ENCODE results near the gene SKAP1.

SKAP1 gene

DNA sequence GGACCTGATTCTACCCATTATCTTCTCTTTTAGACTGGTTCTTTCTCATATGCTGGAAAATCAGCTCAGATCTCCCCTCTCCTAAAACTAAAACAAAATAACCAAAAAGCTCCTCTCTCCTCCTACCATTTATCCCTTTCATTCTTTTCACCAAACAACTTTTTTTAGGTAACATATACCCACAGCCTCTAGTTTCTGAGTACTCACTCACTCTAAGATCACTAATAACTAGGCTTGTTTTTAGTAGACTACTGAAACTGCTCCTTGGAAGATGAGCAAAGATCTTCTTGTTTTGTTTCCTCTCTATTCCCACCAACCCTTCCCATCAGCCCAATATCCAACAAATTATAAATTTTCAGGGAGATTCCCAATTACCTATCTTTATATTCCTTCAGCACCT, 129.0 kb downstream of the SKAP1 start:
- TF ChIP-seq, protein P1, sequence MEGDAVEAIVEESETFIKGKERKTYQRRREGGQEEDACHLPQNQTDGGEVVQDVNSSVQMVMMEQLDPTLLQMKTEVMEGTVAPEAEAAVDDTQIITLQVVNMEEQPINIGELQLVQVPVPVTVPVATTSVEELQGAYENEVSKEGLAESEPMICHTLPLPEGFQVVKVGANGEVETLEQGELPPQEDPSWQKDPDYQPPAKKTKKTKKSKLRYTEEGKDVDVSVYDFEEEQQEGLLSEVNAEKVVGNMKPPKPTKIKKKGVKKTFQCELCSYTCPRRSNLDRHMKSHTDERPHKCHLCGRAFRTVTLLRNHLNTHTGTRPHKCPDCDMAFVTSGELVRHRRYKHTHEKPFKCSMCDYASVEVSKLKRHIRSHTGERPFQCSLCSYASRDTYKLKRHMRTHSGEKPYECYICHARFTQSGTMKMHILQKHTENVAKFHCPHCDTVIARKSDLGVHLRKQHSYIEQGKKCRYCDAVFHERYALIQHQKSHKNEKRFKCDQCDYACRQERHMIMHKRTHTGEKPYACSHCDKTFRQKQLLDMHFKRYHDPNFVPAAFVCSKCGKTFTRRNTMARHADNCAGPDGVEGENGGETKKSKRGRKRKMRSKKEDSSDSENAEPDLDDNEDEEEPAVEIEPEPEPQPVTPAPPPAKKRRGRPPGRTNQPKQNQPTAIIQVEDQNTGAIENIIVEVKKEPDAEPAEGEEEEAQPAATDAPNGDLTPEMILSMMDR (conservative IDR thresholded peaks at IDR 0.05), result no peak

DNA sequence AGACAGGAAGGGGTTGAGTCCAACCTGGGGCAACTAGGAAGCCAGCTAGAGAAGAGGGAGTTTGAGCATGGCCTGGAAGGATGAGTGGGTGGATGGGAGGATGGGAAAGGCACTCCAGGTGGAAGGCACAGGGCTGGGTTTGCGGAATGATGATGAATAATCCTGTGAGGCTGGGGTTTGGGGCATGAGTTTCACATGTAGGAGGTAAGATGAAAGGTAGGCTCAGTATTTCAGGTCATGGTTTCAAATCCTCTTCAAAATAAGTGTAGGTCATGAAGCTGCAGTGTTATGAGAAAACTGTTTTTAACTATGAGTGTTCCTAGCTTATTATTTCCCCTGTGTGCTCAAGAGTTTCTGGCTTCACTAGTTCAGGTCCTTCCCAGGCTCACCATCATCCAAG, 130.3 kb downstream of the SKAP1 start:
- H3K27ac ChIP-seq, result no peak overlapping the region
- TF ChIP-seq, protein P1 (conservative IDR thresholded peaks at IDR 0.05), result no peak

More for the DNA sequence above, 129.0 kb downstream of the SKAP1 start:
- no peak overlapping the region for H3K27ac ChIP-seq

DNA sequence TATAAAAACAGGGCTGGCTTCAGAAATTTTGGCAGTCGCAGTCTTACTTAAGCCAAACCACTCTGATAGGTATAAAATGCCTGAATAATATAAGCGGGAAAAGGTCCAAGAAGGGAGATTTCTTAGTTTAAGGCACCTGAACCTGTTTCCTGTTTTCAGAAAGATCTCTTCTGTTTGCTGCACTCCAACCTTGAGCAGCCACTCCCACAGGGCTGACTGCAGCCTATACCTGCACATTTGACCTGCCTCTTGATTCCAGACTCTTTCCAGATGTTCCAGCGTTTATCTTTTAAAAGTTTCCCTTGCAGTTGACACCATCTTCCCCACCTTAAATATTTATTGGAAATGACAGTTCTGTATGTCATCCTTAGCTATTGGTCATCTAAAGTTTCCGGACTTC, 132.2 kb downstream of the SKAP1 start:
- TF ChIP-seq, protein P1 (conservative IDR thresholded peaks at IDR 0.05), result no peak
- no peak overlapping the region for H3K27ac ChIP-seq

DNA sequence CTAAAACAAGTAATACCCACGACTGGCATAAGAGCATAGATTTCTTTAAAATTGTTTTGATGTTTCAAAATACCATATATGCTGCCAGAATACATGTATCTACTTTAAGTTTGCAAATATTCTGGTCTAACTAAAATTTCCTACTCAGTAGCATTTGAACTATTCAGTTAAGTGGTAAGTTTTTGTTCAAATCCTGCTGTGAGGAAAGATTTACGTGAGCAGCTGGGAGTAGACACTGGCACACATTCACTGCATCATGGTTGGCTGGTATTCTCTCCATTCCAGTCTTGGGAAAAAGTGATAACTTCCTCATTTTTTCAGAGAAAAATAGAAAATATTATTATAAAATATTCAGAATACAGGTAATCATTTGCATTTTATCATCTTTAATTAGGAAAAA, 133.6 kb downstream of the SKAP1 start:
- TF ChIP-seq, protein P1 (conservative IDR thresholded peaks at IDR 0.05), result no peak
- no peak overlapping the region for H3K27ac ChIP-seq

DNA sequence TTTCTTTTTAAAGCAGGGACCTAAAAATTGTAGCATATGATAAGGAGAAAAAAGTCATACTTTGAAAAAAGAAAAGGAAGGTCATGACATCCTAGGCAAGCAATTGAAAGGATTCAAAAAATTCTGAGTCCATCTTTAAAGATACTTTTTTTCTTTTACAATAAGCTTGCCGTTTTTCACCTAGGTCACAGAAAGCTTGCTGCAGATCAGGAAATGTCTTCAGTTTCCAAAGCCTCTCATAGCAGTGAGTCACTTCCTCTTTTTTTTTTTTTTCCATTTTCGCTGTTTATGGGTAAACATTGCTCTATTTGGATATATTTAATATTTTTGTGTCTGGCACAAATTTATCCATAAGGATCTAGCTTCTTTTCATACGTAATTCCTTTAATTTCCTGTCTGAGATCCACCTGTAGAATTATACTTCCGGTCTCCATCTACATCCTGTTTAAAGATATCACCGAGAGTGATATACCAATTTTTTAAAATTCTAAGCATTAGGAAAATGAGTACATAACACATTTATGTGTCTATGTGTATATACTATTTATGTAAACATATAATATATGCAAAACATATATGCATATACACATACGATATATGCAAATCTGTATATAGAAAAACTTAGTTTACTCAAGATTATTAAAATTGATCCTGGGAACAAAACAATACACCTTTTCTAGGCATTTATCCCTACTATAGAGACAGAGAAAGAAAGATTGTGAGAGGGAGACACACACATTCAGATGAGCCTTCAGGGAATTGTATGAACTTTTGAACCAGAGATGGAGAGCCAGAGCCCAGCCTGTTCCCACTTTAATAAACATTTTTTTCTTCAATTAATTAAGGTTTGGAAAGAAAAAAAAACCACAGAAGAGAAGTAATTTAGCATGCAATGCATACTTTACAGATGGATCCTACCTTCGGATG, 134.4 kb downstream of the SKAP1 start:
- no peak overlapping the region for H3K27ac ChIP-seq
- TF ChIP-seq, protein P1 (conservative IDR thresholded peaks at IDR 0.05), result no peak

DNA sequence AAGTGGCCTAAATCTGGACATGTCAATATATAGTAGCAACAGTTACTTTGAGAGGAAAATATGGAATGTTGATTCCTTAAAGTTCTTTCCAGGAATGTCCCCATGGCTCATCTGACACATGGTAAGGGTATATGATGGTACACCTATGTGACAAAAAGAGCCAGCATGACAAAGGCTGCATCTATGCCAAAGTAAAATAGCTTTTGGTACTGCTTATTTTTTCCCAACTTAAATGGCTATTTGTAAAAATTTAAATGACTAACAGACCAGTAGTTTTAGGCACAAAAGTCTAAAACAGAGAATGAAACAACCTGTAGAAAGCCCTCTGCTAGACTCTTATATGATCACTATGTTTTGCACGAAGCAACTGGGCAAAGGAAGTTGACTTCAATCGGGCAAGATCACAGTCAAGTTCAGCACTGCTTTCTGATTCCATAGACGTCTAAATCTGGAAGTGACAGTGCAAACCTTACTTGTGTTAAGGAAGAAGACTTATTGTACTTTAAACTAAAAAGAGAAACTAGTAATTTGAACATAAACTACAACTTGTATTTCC, 135.1 kb downstream of the SKAP1 start:
- TF ChIP-seq, protein P1 (conservative IDR thresholded peaks at IDR 0.05), result no peak

DNA sequence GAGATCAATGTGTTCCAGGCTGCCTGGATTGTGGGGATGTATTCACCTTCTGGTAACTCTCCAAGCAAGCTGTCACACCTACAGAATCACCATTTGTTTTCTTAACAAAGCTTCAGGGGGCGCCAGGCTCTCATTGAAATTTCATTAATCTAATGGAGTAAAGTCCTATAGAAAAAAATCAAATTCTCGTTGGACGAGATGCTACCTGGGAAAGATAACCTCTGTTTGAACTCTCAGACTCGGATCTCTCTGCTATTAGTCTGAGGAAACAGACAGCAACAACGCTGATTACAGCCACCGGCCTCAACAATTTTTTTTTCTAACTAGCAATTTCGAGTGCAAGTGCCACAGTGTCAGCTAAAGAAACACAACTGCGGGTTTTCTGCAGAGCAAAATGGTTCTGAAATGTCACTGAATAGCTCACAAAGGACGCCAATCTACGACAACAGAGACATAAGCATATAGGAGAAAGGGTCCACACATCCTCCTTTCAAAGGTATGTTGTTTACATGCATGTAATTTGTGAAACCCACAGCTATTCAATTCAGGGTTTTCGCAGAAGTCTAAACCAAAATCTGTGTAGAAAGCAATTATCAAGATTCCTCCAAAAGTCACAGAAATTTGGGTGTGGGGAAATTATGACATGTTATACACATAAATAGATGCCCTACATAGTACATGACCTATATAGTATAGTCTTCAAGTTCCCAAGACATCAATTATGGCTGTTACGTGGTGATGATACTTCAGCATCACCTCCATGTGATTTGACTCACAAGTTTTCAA, 135.8 kb downstream of the SKAP1 start:
- TF ChIP-seq, protein P1 (conservative IDR thresholded peaks at IDR 0.05), result no peak
- H3K27ac ChIP-seq, result no peak overlapping the region

More for the DNA sequence above, 135.1 kb downstream of the SKAP1 start:
- no peak overlapping the region for H3K27ac ChIP-seq

Measured in VCaP (cell line).